ENCODE measurements around the gene SLC24A3. TPM values are rescaled to one million over a fixed set of nuclear protein-coding genes. Genes with fewer than 3 reads are reported as not detected.

The SLC24A3 gene
- total RNA-seq, 1 donor from 2014 or later, result 0.79 TPM

DNA sequence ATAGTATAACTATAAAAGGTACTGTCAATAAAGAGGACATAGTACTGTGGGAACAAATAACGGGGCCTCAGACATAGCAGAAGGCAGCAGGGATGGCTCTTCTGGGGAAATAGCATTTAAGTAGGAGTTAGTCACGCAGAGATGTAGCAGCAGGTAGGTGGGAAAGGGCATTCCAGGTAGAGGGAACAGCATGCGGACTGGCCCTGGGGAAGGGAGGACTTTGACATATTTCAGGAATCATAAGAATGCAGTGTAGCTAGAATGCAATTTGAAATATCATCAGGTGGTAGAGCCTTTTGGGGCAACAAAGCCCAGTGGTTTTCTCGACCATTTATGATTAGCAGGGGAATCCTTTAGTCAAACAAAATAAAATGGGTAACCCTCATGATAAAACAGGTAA is 191.1 kb downstream of the SLC24A3 start:
- Histone ChIP-seq H3K79me2 (ENCODE audit: insufficient read depth, low read length) (no peaks in the 10 kb centered on the region), H3K4me2 (ENCODE audit: low read length) (no peak overlapping the region), H3K9ac (ENCODE audit: low read length) (no peak overlapping the region), H2AFZ (ENCODE audit: low read depth, low read length) (no peak overlapping the region), H3K4me1 (ENCODE audit: insufficient read depth, low read length) (no peaks in the 10 kb centered on the region), H3K27ac (ENCODE audit: low read depth, low read length) (no peak overlapping the region), H4K20me1 (ENCODE audit: insufficient read depth, low read length) (no peaks in the 10 kb centered on the region), H3K4me3 (ENCODE audit: insufficient read depth, low read depth, low read length) (no peak overlapping the region), H3K9me3 (ENCODE audit: insufficient read depth, low read depth, low read length) (peaks cover 2% of the 10 kb centered on the region), H3K27me3 (ENCODE audit: insufficient read depth, low read length) (no peaks in the 10 kb centered on the region), H3K36me3 (ENCODE audit: insufficient read depth, low read length) (no peaks in the 10 kb centered on the region)
- peaks cover 13% of the 10 kb centered on the region for H3K4me1 Mint-ChIP-seq (ENCODE audit: low read depth, unreplicated experiment)
- H3K36me3 Mint-ChIP-seq (ENCODE audit: low read depth, unreplicated experiment), result no peaks in the 10 kb centered on the region
- no peak overlapping the region for H3K4me3 Mint-ChIP-seq (ENCODE audit: unreplicated experiment)
- FAIRE-seq (no peak), DNase-seq (ENCODE audit: low read depth) (no peak)
- H3K27me3 Mint-ChIP-seq (ENCODE audit: low read depth, unreplicated experiment), result peaks cover 2% of the 10 kb centered on the region
- H3K27ac Mint-ChIP-seq (ENCODE audit: unreplicated experiment), result no peak overlapping the region
- TF ChIP-seq, protein P1, sequence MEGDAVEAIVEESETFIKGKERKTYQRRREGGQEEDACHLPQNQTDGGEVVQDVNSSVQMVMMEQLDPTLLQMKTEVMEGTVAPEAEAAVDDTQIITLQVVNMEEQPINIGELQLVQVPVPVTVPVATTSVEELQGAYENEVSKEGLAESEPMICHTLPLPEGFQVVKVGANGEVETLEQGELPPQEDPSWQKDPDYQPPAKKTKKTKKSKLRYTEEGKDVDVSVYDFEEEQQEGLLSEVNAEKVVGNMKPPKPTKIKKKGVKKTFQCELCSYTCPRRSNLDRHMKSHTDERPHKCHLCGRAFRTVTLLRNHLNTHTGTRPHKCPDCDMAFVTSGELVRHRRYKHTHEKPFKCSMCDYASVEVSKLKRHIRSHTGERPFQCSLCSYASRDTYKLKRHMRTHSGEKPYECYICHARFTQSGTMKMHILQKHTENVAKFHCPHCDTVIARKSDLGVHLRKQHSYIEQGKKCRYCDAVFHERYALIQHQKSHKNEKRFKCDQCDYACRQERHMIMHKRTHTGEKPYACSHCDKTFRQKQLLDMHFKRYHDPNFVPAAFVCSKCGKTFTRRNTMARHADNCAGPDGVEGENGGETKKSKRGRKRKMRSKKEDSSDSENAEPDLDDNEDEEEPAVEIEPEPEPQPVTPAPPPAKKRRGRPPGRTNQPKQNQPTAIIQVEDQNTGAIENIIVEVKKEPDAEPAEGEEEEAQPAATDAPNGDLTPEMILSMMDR (IDR thresholded peaks at IDR 0.05; ENCODE audit: insufficient read depth, low read depth, low read length), result no peak
- TF ChIP-seq EZH2 (IDR thresholded peaks at IDR 0.05; ENCODE audit: insufficient read depth, low read length), result no peak
- peaks cover 5% of the 10 kb centered on the region for H3K9me3 Mint-ChIP-seq (ENCODE audit: unreplicated experiment)

DNA sequence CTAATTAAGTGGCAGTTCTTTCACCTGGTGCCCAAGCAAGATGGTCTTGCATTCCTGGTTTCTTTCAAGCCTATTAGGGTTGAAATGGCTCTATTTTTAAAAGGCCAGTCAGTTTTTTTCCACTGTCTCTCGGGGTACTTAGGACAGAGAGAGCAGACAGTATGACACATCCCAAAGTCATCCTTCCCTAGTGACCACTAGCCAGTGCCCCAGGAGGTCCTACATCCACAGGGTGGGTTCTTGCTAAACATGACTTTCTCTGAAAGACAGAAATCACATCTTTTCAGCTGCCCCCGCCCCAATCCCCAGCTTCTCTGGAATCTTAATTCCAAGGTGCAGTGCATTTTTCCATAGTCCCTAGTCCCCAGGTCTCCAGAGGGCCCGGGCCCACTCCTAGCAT is 192.4 kb downstream of the SLC24A3 start:
- no peaks in the 10 kb centered on the region for H3K9me3 Mint-ChIP-seq (ENCODE audit: unreplicated experiment)

DNA sequence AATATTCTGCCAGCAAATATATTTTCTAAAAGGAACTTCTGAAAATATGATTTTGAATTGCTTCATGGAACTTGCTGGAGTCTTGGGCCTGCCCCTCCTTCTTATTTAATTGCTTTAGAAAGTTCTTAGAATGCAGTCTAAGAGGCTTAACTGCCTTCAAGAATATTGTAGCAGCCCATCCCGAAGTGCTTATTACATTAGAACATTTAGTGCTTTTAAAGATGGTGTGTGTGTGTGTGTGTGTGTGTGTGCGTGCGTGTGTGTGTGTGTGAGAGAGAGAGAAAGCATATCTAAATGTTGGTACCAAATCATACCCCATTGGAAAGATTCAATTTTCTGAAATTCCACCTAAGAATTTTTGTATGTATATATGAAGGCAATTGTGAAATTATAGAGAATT is 193.5 kb downstream of the SLC24A3 start:
- no peak for TF ChIP-seq EZH2 (IDR thresholded peaks at IDR 0.05; ENCODE audit: insufficient read depth, low read length)
- no peak overlapping the region for H3K4me3 Mint-ChIP-seq (ENCODE audit: unreplicated experiment)
- no peaks in the 10 kb centered on the region for H4K20me1 ChIP-seq (ENCODE audit: insufficient read depth, low read length)
- peaks cover 18% of the 10 kb centered on the region for H3K4me1 Mint-ChIP-seq (ENCODE audit: low read depth, unreplicated experiment)
- no peaks in the 10 kb centered on the region for H3K79me2 ChIP-seq (ENCODE audit: insufficient read depth, low read length)
- H3K9ac ChIP-seq (ENCODE audit: low read length), result no peak overlapping the region
- no peak overlapping the region for H3K4me3 ChIP-seq (ENCODE audit: insufficient read depth, low read depth, low read length)
- H3K36me3 Mint-ChIP-seq (ENCODE audit: low read depth, unreplicated experiment), result no peaks in the 10 kb centered on the region
- no peaks in the 10 kb centered on the region for H3K36me3 ChIP-seq (ENCODE audit: insufficient read depth, low read length)
- no peaks in the 10 kb centered on the region for H3K9me3 Mint-ChIP-seq (ENCODE audit: unreplicated experiment)
- no peak overlapping the region for H3K4me2 ChIP-seq (ENCODE audit: low read length)
- peaks cover 2% of the 10 kb centered on the region for H3K27me3 Mint-ChIP-seq (ENCODE audit: low read depth, unreplicated experiment)
- no peak overlapping the region for H2AFZ ChIP-seq (ENCODE audit: low read depth, low read length)
- H3K4me1 ChIP-seq (ENCODE audit: insufficient read depth, low read length), result no peaks in the 10 kb centered on the region
- no peaks in the 10 kb centered on the region for H3K27me3 ChIP-seq (ENCODE audit: insufficient read depth, low read length)
- DNase-seq (ENCODE audit: low read depth), result no peak
- no peak overlapping the region for H3K27ac Mint-ChIP-seq (ENCODE audit: unreplicated experiment)
- peaks cover 2% of the 10 kb centered on the region for H3K9me3 ChIP-seq (ENCODE audit: insufficient read depth, low read depth, low read length)
- H3K27ac ChIP-seq (ENCODE audit: low read depth, low read length), result no peak overlapping the region
- FAIRE-seq, result no peak

More for the DNA sequence above, 192.4 kb downstream of the SLC24A3 start:
- Histone ChIP-seq H3K27me3 (ENCODE audit: insufficient read depth, low read length) (no peaks in the 10 kb centered on the region), H4K20me1 (ENCODE audit: insufficient read depth, low read length) (no peaks in the 10 kb centered on the region), H3K9ac (ENCODE audit: low read length) (no peak overlapping the region), H3K4me3 (ENCODE audit: insufficient read depth, low read depth, low read length) (no peak overlapping the region), H2AFZ (ENCODE audit: low read depth, low read length) (no peak overlapping the region), H3K4me1 (ENCODE audit: insufficient read depth, low read length) (no peaks in the 10 kb centered on the region), H3K79me2 (ENCODE audit: insufficient read depth, low read length) (no peaks in the 10 kb centered on the region), H3K36me3 (ENCODE audit: insufficient read depth, low read length) (no peaks in the 10 kb centered on the region), H3K4me2 (ENCODE audit: low read length) (no peak overlapping the region), H3K9me3 (ENCODE audit: insufficient read depth, low read depth, low read length) (peaks cover 2% of the 10 kb centered on the region), H3K27ac (ENCODE audit: low read depth, low read length) (no peak overlapping the region)
- Mint-ChIP-seq H3K4me3 (ENCODE audit: unreplicated experiment) (no peak overlapping the region), H3K27ac (ENCODE audit: unreplicated experiment) (no peak overlapping the region), H3K27me3 (ENCODE audit: low read depth, unreplicated experiment) (peaks cover 2% of the 10 kb centered on the region), H3K36me3 (ENCODE audit: low read depth, unreplicated experiment) (no peaks in the 10 kb centered on the region), H3K4me1 (ENCODE audit: low read depth, unreplicated experiment) (peaks cover 18% of the 10 kb centered on the region)
- TF ChIP-seq, protein P1 (IDR thresholded peaks at IDR 0.05; ENCODE audit: insufficient read depth, low read depth, low read length), result no peak
- no peak for TF ChIP-seq EZH2 (IDR thresholded peaks at IDR 0.05; ENCODE audit: insufficient read depth, low read length)
- DNase-seq (ENCODE audit: low read depth) (no peak), FAIRE-seq (no peak)

Data from astrocyte (in vitro differentiated cells and primary cell).